Stimulated activated CD8-positive, alpha-beta memory T cell treated with anti-CD3 and anti-CD28 coated beads, Interleukin-7, amount 100 ng/mL, for 4 hours (primary cell): ENCODE results near the gene RHOXF2.

Experiments
- DNase-seq, 2 donors: peaks; one replicate each; pipeline ENCODE4 v3.0.0-alpha.2; 2020; ENCODE audit warnings: low read depth in 2 of 2

RHOXF2 gene

GRCh38 chrX:120200851-120201250, 42.4 kb downstream of the RHOXF2 start:
- DNase-seq, result no peak

GRCh38 chrX:120205816-120206753, 47.7 kb downstream of the RHOXF2 start:
- no peak for DNase-seq

GRCh38 chrX:120207009-120207605, 48.7 kb downstream of the RHOXF2 start:
- no peak for DNase-seq

- DNase-seq, result peak; percentile 11 to 20
These were observed 55.2 kb downstream of the RHOXF2 start for GRCh38 chrX:120213438-120214265.
